ENCODE data around the gene BBS1.

BBS1 gene

DNA sequence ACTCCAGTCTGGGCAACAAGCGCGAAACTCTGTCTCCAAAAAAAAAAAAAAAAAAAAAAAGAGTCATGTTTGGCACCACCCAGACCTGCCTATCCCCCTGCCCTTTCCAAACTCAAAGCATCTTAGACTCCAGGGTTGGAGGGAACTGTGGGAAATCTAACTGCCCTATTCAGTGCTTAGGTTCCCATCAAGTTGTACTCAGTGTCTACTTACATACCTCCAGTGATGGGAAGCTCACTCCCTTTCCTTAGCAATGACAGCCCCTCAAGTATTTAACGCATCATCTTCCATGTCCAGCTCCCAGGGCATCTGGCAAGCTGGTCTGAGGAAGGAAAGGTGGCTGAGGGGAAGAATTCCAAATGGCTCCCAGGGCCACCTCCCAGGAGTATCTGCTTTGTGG is 39.3 kb downstream of the BBS1 start:
- DNase-seq (ENCODE audit: low spot score) = no peak

- DNase-seq (ENCODE audit: low spot score) = no peak
These were observed 40.5 kb downstream of the BBS1 start for GRCh38 chr11:66550887-66551286.

DNA sequence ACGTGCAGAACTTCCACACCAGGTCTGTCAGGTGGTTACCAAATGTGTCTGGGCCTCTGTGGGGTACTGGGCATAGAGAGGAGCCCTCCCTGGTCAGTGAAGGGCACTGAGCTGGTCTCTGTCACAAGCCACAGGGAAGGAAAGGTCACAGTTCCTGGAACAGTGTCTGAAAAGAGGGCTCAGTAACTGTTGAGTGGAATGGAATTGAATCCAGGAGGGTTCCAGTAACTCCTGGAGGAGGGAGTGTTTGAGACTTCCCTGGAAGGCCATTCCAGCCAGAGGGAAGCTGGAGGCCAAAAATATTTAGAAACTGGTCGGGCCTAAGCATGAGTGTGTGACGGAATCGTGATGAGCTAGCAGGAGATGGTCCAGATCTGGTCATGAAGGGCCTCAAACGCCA is 44.2 kb downstream of the BBS1 start:
- no peak for DNase-seq (ENCODE audit: low spot score)

DNA sequence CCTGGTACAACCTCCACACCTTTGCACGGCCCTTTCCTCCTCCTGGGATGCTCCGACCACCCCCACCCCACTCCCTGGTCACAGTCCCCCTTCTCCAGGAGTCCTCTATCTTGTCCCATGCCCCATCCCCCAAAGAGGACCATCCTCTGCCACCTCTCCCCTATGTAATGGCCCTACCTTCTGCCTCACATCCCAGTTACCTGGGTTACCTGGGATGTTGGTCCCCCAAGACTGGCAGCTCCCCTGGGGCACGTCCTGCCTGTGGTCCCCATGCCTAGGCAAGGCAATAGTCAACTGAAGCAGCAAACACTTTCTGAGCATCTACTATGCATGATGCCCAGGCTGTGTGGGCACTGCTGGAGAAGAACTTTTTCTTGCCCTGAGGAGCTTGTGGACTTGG is 45.0 kb downstream of the BBS1 start:
- no peak for DNase-seq (ENCODE audit: low spot score)

GRCh38 chr11:66556086-66556485 is 45.7 kb downstream of the BBS1 start:
- no peak for DNase-seq (ENCODE audit: low spot score)

DNA sequence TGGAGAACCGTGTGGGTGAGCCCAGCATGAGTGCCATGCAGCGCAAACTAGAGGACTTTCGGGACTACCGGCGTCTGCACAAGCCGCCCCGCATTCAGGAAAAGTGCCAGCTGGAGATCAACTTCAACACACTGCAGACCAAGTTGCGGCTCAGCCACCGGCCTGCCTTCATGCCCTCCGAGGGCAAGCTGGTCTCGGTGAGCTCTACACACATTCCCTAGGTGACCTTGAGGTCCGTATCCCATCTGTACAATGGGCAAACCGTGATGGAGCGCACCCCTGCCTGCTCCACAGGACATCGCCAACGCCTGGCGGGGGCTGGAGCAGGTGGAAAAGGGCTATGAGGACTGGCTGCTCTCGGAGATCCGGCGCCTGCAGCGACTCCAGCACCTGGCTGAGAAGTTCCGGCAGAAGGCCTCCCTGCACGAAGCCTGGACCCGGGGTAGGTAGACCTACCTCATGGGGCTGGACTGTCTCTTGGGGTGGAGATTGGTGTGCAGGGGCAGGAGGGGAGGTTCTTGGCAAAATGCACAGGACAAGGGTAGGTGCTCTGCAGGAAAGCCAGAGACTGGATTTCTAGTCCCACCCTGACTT is 47.4 kb downstream of the BBS1 start:
- no peak for DNase-seq (ENCODE audit: low spot score)

DNA sequence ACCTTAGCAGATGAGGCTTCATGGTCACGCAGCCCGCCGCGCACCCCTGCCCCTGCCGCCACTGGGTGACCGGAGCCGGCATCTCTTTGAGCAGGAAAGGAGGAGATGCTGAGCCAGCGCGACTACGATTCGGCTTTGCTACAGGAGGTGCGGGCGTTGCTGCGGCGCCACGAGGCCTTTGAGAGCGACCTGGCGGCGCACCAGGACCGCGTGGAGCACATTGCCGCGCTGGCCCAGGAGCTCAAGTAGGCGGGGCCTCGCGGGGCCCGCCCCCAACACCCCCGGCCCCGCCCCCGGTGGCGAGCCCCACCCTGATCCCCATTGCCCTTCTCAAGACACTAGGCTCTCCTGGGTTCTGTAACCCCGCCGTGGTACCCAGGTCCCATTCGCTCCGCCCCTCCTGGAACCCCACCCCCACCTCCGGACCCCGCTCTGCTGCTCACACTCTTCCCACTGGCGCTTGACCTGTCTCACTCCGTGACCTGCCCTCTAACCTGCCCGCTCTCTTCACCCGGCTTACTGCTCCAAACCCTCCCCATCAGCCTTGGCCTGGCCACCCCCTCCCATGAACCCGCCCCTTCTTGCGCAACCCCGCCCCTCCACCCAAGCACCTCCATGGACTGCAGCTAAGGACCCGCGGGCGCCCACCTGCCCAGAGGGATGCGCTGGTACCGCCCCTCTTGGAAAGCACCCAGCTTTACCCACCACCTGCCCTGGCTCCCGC is 48.9 kb downstream of the BBS1 start:
- peak; percentile 15 for DNase-seq (ENCODE audit: low spot score)

GRCh38 chr11:66559866-66560676 is 49.6 kb downstream of the BBS1 start:
- no peak for DNase-seq (ENCODE audit: low spot score)

DNA sequence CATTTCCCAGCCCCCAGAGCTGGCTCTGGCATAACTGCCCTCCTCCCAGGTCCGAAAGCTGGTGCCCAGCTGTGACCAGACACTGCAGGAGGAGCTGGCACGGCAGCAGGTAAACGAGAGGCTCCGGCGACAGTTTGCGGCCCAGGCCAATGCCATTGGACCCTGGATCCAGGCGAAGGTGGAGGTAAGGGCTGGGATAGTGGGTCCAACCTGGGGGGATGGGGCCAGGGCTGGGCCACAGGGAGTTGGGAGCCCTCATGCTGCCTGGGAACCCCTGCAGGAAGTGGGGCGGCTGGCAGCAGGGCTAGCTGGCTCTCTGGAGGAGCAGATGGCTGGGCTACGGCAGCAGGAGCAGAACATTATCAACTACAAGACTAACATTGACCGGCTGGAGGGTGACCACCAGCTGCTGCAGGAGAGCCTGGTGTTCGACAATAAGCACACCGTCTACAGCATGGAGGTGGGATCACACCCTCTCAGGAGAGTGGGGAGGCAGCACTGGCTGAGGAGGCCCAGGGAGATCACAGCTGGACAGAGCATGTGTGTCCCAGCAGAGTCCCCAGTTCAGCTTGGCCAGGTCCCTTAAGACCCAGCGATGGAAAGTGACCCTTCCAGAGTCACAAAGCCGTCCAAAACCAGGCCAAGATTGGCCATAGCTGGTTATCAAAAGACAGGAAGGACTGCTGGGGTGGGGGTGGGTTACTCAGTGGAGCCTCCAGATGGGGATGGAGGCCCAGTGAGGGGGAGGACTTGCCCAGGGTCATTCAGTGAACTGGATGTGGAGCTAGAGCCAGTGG is 50.9 kb downstream of the BBS1 start:
- no peak for DNase-seq (ENCODE audit: low spot score)

GRCh38 chr11:66561975-66562248 is 51.5 kb downstream of the BBS1 start:
- DNase-seq (ENCODE audit: low spot score) = no peak

DNA sequence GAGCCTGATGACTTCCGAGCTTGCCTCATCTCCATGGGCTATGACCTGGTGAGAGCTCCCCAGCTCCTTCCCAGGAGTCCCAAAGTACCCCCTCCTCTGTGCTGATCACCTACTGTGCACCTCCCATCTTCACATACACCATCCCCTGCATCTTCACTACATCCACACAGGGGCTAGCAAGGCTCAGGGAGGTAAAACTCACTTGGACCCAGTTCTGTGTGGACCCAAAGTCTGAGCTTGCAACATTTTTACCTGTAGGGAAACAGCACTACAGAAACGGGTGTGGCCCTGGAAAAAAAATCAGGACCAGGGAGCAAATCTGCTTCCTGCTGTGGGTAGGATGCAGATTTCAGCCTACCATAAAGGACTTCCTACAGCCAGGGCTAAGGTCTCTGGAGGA is 51.8 kb downstream of the BBS1 start:
- no peak for DNase-seq (ENCODE audit: low spot score)

DNA sequence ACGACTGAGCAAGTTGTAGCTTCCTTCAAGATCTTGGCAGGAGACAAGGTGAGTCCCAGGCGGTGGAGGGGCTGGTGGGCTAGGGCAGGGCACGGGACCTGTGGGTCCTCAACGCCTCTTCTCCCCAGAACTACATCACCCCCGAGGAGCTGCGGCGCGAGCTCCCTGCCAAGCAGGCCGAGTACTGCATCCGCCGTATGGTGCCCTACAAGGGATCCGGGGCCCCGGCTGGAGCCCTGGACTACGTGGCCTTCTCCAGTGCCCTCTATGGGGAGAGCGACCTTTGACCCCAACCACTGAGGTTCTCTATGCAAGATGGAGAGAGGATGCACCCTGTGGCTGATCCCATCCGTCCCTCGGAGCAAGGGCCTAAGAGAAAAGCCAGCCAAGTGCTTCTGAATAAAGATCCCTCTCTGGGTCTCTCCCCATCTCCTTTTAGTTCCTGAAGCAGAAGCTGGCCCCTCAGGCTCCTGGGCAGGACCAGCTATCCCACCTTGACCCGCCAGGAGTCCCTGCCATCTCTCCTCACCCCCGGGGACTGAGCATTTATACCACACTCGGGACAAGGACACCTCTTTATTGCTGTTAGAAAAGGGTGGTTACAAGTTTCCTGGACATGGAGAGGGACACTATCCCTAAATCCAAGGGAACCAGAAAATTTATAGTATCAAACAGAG is 52.6 kb downstream of the BBS1 start:
- no peak for DNase-seq (ENCODE audit: low spot score)

GRCh38 chr11:66563832-66564231 is 53.4 kb downstream of the BBS1 start:
- DNase-seq (ENCODE audit: low spot score) = no peak

GRCh38 chr11:66564538-66564937 is 54.1 kb downstream of the BBS1 start:
- no peak for DNase-seq (ENCODE audit: low spot score)

GRCh38 chr11:66564984-66565383 is 54.5 kb downstream of the BBS1 start:
- DNase-seq (ENCODE audit: low spot score) = no peak

GRCh38 chr11:66566221-66566620 is 55.8 kb downstream of the BBS1 start:
- no peak for DNase-seq (ENCODE audit: low spot score)

- DNase-seq (ENCODE audit: low spot score) = no peak
These were observed 57.3 kb downstream of the BBS1 start for GRCh38 chr11:66567787-66568123.

GRCh38 chr11:66568124-66568916 is 57.9 kb downstream of the BBS1 start, which contains the start of gene CTSF:
TSS of gene CTSF (minus strand) at chr11:66568606. CDS start at chr11:66568486, 120 bp downstream.
- DNase-seq (ENCODE audit: low spot score) = peak; percentile 73

- no peak for DNase-seq (ENCODE audit: low spot score)
These were observed 58.6 kb downstream of the BBS1 start for GRCh38 chr11:66569076-66569475.

GRCh38 chr11:66570079-66570849 is 59.8 kb downstream of the BBS1 start:
- no peak for DNase-seq (ENCODE audit: low spot score)

DNA sequence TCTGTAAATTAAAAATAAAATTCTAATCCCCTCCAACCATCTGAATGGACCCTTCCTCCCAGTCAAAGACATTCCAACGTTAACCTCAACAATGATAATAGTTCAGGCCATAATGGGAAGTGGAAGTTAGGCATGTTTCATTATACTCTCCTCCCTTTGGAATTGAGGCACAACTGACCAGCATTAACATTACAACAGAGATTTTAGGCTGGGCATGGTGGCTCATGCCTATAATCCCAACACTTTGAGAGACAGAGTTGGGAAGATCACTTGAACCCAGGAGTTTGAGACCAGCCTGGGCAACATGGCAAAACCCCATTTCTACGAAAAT is 60.4 kb downstream of the BBS1 start:
- no peak for DNase-seq (ENCODE audit: low spot score)

Data from hematopoietic multipotent progenitor cell treated with erythropoietin and hydrocortisone succinate and interleukin-3 and kit ligand, for 17 days (in vitro differentiated cells).